GM19455 (cell line): ENCODE results near the gene UNK.
A peak's percentile ranks its signal among the peaks of the same experiment; 100 is the strongest.
"Not testable (repeated sequence)": the region's sequence is repeated elsewhere in the genome, so short reads cannot be mapped to it uniquely, and the experiment has no call there.

Experiments
- ATAC-seq: cut with Tn5 transposase; IDR thresholded peaks from one replicate; pipeline ENCODE4 v1.9.1; 2021; ENCODE audit not compliant: unreplicated experiment

UNK gene

GRCh38 chr17:75847614-75848522, 63.3 kb downstream of the UNK start:
- ATAC-seq = no peak

GRCh38 chr17:75848523-75849278, 64.1 kb downstream of the UNK start:
- no peak for ATAC-seq

GRCh38 chr17:75849279-75849646, 64.7 kb downstream of the UNK start:
- no peak for ATAC-seq

- no peak for ATAC-seq
These were observed 65.1 kb downstream of the UNK start for GRCh38 chr17:75849724-75850123.

GRCh38 chr17:75850928-75851692, 66.5 kb downstream of the UNK start:
- ATAC-seq = no peak

- ATAC-seq = not testable (repeated sequence)
These were observed 67.0 kb downstream of the UNK start for GRCh38 chr17:75851693-75851991.

- no peak for ATAC-seq
These were observed 68.8 kb downstream of the UNK start for GRCh38 chr17:75853433-75853832.

- no peak for ATAC-seq
These were observed 69.6 kb downstream of the UNK start for GRCh38 chr17:75854101-75854748.

GRCh38 chr17:75854881-75855309, 70.3 kb downstream of the UNK start:
- no peak for ATAC-seq

GRCh38 chr17:75855310-75856061, 70.9 kb downstream of the UNK start, which contains the start of gene WBP2:
TSS of gene WBP2 (minus strand) at chr17:75855335. CDS start at chr17:75855297, 38 bp downstream.
- peak; percentile 88 for ATAC-seq

GRCh38 chr17:75856062-75856756, 71.6 kb downstream of the UNK start:
- peak; percentile 36 for ATAC-seq

- not testable (repeated sequence) for ATAC-seq
These were observed 74.8 kb downstream of the UNK start for GRCh38 chr17:75859358-75859757.

GRCh38 chr17:75861927-75862317, 77.3 kb downstream of the UNK start:
- ATAC-seq = no peak

GRCh38 chr17:75864448-75864871, 79.9 kb downstream of the UNK start:
- ATAC-seq = peak; percentile 83

GRCh38 chr17:75864887-75865286, 80.3 kb downstream of the UNK start:
- ATAC-seq = peak; percentile 36

GRCh38 chr17:75865404-75866188, 81.0 kb downstream of the UNK start:
- not testable (repeated sequence) for ATAC-seq

- not testable (repeated sequence) for ATAC-seq
These were observed 84.2 kb downstream of the UNK start for GRCh38 chr17:75868730-75869281.
